ENCODE data around the gene RPA3. TPM values are rescaled to one million over a fixed set of nuclear protein-coding genes. Genes with fewer than 3 reads are reported as not detected.

RPA3 gene
- total and polyA plus RNA-seq, 8 donors, result 6.7 to 44.9 (median 28.7) TPM; not detected in 1

DNA sequence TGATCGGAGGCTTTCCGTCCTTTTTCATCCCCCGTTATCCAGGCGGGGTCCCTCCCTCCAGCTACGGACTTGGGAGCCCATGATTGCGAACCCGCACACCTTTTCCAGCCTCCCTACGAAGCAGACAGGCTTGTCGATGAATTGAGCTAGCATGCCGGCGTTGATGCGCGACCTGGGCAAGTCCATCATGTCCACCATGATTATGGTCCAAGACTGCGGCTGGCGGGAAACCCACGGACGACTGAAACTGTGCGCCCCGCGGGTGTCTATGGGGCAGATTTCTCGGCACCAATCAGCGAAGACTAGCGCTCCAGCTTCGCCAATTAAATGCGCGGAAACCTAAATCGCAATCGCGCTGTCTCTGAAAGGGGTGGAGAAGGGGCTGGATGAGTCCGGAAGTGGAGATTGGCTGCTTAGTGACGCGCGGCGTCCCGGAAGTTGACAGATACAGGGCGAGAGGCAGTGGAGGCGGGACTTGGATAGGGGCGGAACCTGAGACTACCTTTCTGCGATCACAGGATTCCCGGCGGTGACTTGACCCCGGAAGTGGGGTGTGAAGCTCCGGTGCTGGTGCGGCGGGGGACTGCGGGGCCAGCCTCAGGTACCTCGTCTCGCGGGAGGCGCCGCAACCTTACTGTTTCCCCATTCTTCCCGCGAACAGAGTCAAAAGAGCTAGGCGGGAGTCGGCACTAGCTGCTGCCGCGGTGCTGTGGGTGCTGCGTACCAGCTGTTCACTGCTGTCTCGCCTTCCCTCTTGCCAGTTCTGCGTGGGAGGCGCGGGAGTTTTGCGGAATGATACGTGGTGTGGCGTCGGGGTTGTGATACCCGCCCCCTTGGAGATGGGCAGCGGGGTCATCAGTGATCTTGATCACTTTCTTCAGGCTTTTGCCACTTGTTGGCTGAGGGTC lies 77.9 kb downstream of the RPA3 start, which contains the start of gene UMAD1:
Gene UMAD1, plus strand, starts transcription at position 532 of the 908 bp plus-strand sequence. CDS start 32,620 bp downstream, outside the sequence.
- Histone ChIP-seq H3K4me1 (peaks cover 11 to 33% (median 28%) of the 10 kb centered on the region in 4 donors), H3K9me3 (no peaks in the 10 kb centered on the region), H3K4me3 (peak within 1 kb of the TSS; percentile 71 to 84 (median 77)), H3K36me3 (peaks cover 0 to 20% (median 14%) of the 10 kb centered on the region in 4 donors), H3K27ac (peak within 1 kb of the TSS; percentile 92 to 96 (median 95)), H3K27me3 (no peaks in the 10 kb centered on the region)
- TF ChIP-seq POLR2AphosphoS5 (IDR thresholded peaks at IDR 0.05), result peak; percentile 25 to 89 (median 88)
- peak in 1 of 7 experiments; percentile 5 for TF ChIP-seq CTCF (IDR thresholded peaks at IDR 0.05)
- TF ChIP-seq POLR2A (IDR thresholded peaks at IDR 0.05), result peak in 2 of 4 donors; percentile 83 to 87
- no peak for TF ChIP-seq EP300 (IDR thresholded peaks at IDR 0.05)
- WGBS, 5 donors, result 0 to 1% (median 1%) methylated on average over 58 to 68 of the region's 68 CpGs
- intact Hi-C loops (cut with DNase I; ENCODE audit: low total_unique reads), result no loop called here
- DNase-seq, result peak; percentile 98 to 100

DNA sequence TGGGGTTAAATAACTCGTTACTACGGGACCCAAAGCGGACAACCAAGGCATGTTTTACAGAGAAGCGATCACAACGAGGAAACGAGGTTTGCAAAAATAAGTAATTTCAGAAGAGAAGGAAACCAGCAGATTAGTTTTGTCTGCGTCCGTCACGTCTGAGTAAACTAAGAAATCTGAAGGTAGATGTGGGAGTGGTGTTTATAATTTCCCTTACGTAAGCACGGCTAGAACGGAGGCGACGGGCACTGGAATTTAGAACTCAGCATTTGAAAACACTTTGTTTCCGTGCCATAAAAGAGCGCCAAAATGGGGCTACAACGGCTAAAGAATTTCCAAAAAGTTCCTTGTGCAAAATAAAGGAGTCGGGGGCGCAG lies 78.6 kb downstream of the RPA3 start:
- 0% methylated on average over 19 of the region's 19 CpGs for WGBS, 5 donors
- Histone ChIP-seq H3K27me3 (no peaks in the 10 kb centered on the region), H3K27ac (peak overlapping the region; percentile 81 to 96 (median 95)), H3K36me3 (peaks cover 0 to 20% (median 17%) of the 10 kb centered on the region in 4 donors), H3K4me3 (peak overlapping the region; percentile 71 to 84 (median 77)), H3K9me3 (no peaks in the 10 kb centered on the region), H3K4me1 (peaks cover 11 to 33% (median 28%) of the 10 kb centered on the region in 4 donors)
- peak in 1 of 2 donors; percentile 65 for DNase-seq
- intact Hi-C loops (cut with DNase I; ENCODE audit: low total_unique reads), result no loop called here
- TF ChIP-seq EP300 (IDR thresholded peaks at IDR 0.05) (no peak), POLR2AphosphoS5 (IDR thresholded peaks at IDR 0.05) (no peak), POLR2A (IDR thresholded peaks at IDR 0.05) (no peak), CTCF (IDR thresholded peaks at IDR 0.05) (no peak)

DNA sequence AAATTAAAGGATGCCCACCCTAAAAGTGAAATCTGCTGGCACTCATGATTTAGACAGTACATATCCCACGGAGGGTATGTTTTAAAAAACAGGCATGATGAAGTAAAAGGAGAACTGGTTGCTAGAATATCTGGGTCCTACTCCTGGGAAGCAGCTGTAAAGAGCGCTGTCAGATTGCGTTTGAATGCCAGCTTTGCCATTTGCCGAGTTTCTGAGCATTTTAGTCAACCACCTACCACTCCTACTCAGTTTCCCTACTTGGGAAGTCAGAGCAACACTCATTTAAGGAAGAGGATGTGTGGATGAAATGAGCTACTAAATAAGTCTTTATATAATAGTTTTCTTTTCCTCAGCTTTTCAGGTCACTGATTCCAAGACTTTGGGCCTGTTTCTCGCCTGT lies 79.0 kb downstream of the RPA3 start:
- 14 to 25% (median 16%) methylated on average over 5 of the region's 5 CpGs for WGBS, 5 donors
- Histone ChIP-seq H3K9me3 (no peaks in the 10 kb centered on the region), H3K4me3 (peak overlapping the region; percentile 71 to 84 (median 77)), H3K27me3 (no peaks in the 10 kb centered on the region), H3K4me1 (peaks cover 11 to 33% (median 28%) of the 10 kb centered on the region in 4 donors), H3K36me3 (peaks cover 0 to 21% (median 17%) of the 10 kb centered on the region in 4 donors), H3K27ac (peak overlapping the region; percentile 81 to 96 (median 95))
- peak in 1 of 2 donors; percentile 18 for DNase-seq
- intact Hi-C loops (cut with DNase I; ENCODE audit: low total_unique reads), result no loop called here
- TF ChIP-seq CTCF (IDR thresholded peaks at IDR 0.05) (no peak), POLR2AphosphoS5 (IDR thresholded peaks at IDR 0.05) (no peak), POLR2A (IDR thresholded peaks at IDR 0.05) (no peak), EP300 (IDR thresholded peaks at IDR 0.05) (no peak)

DNA sequence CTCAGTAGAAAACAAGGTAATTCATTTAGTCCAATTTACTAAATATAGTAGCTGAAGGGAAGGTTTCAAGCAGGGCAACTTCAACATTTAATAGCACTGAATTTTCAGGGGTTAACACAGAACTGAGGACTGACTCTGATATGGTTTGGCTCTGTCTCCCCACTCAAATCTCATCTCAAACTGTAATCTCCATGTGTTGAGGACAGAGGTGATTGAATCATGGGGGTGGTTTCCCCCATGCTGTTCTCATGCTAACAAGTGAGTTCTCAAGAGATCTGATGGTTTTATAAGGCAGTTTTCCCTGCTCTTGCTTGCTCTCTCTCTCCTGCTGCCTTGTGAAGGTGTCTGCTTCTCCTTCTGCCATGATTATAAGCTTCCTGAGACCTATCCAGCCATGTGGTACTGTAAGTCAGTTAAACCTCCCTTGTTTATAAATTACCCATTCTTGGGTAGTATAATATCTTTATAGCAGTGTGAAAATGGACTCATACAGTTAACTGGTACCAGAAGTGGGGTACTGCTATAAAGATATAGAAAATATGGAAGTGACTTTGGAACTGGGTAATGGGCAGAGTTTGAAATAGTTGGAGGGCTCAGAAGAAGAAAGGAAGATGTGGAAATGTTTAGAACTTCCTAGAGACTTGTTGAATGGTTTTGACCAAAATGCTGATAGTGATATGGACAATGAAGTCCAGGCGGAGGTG lies 87.6 kb downstream of the RPA3 start:
- WGBS, 5 donors, result 93 to 100% (median 100%) methylated on average over 1 of the region's 1 CpG
- Histone ChIP-seq H3K9me3 (peaks cover 0 to 30% (median 7%) of the 10 kb centered on the region in 4 donors), H3K27ac (no peak overlapping the region), H3K36me3 (peaks cover 0 to 7% (median 2%) of the 10 kb centered on the region in 4 donors), H3K4me1 (no peaks in the 10 kb centered on the region), H3K4me3 (no peak overlapping the region), H3K27me3 (no peaks in the 10 kb centered on the region)
- DNase-seq, result no peak
- TF ChIP-seq CTCF (IDR thresholded peaks at IDR 0.05), result no peak
- no peak for TF ChIP-seq POLR2AphosphoS5 (IDR thresholded peaks at IDR 0.05)
- no peak for TF ChIP-seq POLR2A (IDR thresholded peaks at IDR 0.05)
- no peak for TF ChIP-seq EP300 (IDR thresholded peaks at IDR 0.05)
- intact Hi-C loops (cut with DNase I; ENCODE audit: low total_unique reads), result no loop called here

Measured in stomach (tissue), 9 donors.